Measurements from ENCODE around the gene KPTN.

Gene KPTN

GRCh38 chr19:47469363-47469700 is 14.7 kb downstream of the KPTN start:
- no peak for DNase-seq (ENCODE audit: low spot score)

- no peak for DNase-seq (ENCODE audit: low spot score)
Measured at GRCh38 chr19:47467914-47468313, 16.1 kb downstream of the KPTN start.

- DNase-seq (ENCODE audit: low spot score), result no peak
Measured at GRCh38 chr19:47465957-47466356, 18.1 kb downstream of the KPTN start.

- DNase-seq (ENCODE audit: low spot score), result no peak
Measured at GRCh38 chr19:47464675-47465419, 19.2 kb downstream of the KPTN start.

- no peak for DNase-seq (ENCODE audit: low spot score)
Measured at GRCh38 chr19:47461876-47462275, 22.1 kb downstream of the KPTN start.

GRCh38 chr19:47459477-47459876 is 24.5 kb downstream of the KPTN start:
- no peak for DNase-seq (ENCODE audit: low spot score)

GRCh38 chr19:47458672-47459071 is 25.3 kb downstream of the KPTN start:
- no peak for DNase-seq (ENCODE audit: low spot score)

GRCh38 chr19:47456721-47457474 is 27.1 kb downstream of the KPTN start:
- DNase-seq (ENCODE audit: low spot score), result no peak

- DNase-seq (ENCODE audit: low spot score), result no peak
Measured at GRCh38 chr19:47450478-47450877, 33.5 kb downstream of the KPTN start.

GRCh38 chr19:47448360-47448727 is 35.7 kb downstream of the KPTN start:
- DNase-seq (ENCODE audit: low spot score), result no peak

- DNase-seq (ENCODE audit: low spot score), result peak; percentile 49
Measured at GRCh38 chr19:47447470-47448359, 36.3 kb downstream of the KPTN start.

GRCh38 chr19:47446534-47447469 is 37.2 kb downstream of the KPTN start:
- DNase-seq (ENCODE audit: low spot score), result no peak

- DNase-seq (ENCODE audit: low spot score), result no peak
Measured at GRCh38 chr19:47445937-47446402, 38.0 kb downstream of the KPTN start.

- no peak for DNase-seq (ENCODE audit: low spot score)
Measured at GRCh38 chr19:47445527-47445926, 38.5 kb downstream of the KPTN start.

- DNase-seq (ENCODE audit: low spot score), result no peak
Measured at GRCh38 chr19:47444388-47444821, 39.6 kb downstream of the KPTN start.

GRCh38 chr19:47443331-47443730 is 40.7 kb downstream of the KPTN start:
- DNase-seq (ENCODE audit: low spot score), result no peak

GRCh38 chr19:47438793-47439220 is 45.2 kb downstream of the KPTN start:
- DNase-seq (ENCODE audit: low spot score), result no peak

GRCh38 chr19:47437500-47437899 is 46.5 kb downstream of the KPTN start:
- DNase-seq (ENCODE audit: low spot score), result no peak

GRCh38 chr19:47436712-47437401 is 47.2 kb downstream of the KPTN start:
- peak; percentile 77 for DNase-seq (ENCODE audit: low spot score)

GRCh38 chr19:47435883-47436417 is 48.1 kb downstream of the KPTN start:
- no peak for DNase-seq (ENCODE audit: low spot score)

Data from AG08395 (cell line).